ENCODE results near the gene ROR1.
A peak's percentile ranks its signal among the peaks of the same experiment; 100 is the strongest.

Gene ROR1

DNA sequence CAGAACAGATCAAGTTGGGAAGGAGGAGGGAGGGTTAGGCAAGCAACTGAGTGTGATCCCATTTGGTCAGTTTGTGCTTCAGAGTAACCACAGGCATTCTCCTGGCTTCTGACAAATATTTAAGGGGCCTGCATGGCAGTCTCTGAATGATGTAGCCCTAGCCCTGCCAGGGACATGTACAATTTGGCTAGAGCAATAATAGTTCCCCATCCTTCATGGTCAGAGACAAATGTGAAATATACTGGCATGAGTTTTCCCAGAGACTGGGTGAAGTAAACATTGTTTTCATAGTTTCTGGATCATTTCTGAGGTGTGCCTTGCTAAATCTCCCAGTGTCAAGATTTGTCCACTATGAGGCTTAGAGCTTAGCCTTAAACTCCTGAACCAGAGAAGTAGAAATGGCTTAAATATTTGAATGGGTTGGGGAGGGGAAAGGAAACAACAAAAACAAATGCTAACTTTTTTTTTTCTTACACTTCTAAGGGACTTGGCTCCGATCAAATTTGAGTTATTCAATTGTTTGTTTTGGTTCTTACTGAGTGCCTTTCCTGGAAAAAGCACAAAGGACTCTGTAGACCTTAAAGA, 387.6 kb downstream of the ROR1 start:
- no peak for DNase-seq

DNA sequence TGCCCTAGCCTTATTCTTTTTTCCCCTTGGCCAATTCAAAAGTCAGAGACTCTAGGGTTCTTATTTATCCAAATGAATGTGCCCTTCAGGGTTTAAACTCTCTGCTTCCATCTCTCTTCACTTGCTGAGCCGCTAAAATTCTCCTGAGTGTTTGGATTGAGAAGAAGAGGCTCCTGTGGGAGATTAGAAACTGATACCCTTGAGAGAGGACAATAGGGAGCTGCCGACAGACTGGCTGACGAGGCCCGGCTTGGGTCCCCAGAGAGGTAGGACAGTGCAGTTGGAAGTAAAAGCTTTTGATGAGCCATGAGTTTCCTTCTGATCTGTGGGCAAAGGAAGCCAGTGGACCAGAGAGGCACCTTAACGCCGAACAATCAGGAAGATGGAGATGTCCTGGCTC, 388.3 kb downstream of the ROR1 start:
- DNase-seq: peak; percentile 79 to 82

DNA sequence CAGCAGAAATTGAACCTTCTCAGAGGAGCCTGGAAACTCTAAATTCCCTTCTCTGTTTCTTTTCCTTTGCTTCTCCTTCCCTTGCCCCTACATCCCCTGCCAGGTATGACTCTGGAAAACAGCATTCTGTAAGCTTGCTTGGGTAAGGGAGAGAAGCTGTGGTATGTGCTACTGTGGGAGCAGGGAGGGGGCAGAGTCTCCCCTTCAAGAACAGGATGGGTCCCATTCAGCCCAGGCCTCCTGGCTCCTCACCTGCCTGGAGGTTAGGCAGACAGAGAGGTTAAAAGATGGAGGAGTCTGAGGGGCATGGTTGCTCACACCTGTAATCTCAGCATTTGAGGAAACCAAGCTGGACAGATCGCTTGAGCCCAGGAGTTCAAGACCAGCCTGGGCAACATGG, 389.0 kb downstream of the ROR1 start:
- DNase-seq: no peak

DNA sequence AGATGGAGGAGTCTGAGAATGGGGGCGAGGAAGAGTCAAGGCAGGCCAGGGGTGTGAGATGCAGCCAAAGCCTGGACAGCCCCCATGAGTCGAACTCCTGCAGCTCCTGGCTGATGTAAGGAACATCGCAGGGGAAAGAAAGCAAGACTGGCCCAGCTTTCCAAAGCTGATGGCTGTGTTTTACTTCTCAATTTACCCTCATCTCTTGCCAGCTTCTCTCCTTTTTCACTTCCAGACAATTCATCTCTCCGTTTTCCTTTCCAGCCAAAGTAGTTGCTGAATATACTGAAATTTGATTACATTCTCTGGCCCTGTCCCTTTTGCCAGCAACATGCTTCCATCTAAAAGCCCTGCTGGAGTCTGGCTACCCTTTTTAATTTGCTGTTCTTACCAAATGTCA, 389.6 kb downstream of the ROR1 start:
- no peak for DNase-seq

DNA sequence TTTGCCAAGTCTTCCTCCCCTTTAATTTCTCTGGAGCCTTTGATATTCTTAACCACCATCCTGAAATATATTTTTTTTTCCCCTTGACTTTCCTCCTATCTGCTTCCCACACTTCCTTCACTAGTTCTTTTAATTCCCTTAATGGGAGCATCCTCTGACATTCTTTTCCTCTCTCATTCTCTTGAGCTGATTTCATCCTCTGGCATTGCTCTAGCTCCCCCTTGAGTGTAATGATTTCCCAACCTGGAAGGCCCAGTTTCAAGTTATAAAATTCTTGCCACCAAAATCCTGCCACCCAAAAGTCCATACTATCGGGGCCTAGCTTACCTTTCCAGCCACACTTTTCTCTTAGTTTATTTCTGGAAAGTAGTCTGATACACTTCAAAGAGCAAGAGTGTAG, 390.2 kb downstream of the ROR1 start:
- peak in 1 of 2 experiments; percentile 10 for DNase-seq

DNA sequence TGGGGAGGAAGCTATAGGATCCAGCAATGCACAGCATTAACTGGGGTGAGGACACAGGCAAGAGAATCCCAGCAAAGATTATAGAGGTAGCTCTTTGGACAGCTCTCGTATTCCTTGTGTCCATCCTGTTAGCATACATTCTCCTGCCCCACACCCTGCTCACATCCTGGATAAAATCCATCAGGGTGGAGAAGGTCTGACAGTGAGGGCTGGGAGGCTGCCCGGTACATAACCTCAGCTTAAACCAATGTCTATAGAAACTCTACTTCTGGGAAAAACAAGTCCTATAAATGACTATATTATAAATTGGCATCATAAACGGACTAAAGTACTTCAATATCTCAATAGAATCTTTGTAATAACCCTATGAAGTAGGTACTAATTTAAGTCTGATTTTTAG, 392.8 kb downstream of the ROR1 start:
- no peak for DNase-seq

DNA sequence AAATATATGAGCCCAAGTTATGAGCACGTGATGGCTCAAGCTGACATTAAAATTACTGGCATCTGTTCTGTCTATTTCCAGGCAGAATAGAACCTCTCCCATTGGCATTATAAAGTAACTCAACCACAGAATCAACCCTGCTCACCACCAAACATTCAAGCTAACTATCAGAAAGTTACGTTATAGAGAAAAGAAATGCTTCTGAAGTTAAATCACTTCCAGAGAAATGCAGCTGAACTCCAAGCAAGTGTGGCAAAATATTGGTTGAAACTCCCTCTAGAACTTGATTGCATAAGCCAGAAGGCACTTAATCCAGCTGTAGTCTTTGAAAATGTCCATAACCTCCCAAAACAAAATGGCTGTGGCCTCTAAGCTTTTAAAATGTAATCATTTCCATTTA, 393.4 kb downstream of the ROR1 start:
- DNase-seq: no peak

DNA sequence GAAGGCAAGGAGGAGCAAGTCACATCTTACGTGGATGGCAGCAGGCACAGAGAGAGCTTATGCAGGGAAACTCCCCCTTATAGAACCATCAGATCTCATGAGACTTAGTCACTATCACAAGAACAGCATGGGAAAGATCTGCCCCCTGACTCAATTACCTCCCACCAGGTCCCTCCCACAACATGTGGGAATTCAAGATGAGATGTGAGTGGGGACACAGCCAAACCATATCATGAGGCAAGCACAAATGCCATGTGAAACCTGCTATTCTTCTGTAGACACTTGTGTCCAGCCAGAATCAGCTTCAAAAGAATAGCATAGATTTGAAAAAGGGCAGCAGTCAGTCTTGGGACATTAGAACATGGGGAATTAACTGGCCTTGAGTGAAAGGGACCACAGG, 397.4 kb downstream of the ROR1 start:
- DNase-seq: no peak

DNA sequence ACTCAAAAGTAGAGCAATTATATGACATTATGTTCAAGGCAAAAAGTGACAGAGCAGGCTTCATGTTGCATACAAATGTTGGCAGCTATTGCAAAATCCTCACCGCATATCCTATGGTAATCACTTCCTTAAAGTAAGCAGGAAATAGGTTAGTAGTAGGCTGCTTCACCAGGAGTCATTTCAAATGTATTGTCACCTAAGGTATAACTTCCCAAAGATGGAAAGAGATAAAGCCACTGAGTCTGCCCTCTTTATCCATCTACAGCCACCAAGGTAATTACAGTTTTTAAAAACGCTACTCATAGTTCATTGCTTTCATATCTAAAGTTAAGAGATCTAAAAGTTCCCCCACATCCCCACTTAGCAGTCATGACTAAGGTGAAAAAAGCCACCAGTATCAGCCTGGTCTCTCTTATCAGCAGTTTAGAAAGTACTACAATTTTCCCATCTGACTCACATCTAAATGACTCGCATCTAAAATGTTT, 398.0 kb downstream of the ROR1 start:
- no peak for DNase-seq

DNA sequence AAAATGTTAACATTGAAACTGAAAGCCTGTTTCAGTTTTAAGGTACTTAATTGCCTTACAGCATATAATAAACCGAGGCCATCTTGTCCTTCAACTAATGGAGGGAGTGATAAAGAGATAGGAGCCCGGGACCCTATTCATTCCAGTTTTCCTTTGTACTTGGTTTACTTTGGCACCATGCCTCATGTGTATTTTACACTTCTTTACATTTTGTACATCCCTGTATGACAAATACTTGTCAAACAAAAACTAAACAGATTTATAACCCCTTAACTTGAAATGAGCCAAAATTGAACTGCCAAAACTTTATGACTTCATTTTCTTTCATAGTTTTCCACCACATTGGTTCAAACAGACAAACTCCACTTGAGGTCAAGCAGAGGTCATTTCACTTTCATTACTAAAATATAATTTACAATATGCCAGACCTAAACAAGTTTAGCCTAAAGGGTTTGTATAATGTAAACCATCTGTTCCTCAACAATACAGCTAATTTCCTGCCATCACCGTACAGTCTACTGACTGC, 398.7 kb downstream of the ROR1 start:
- DNase-seq: no peak

DNA sequence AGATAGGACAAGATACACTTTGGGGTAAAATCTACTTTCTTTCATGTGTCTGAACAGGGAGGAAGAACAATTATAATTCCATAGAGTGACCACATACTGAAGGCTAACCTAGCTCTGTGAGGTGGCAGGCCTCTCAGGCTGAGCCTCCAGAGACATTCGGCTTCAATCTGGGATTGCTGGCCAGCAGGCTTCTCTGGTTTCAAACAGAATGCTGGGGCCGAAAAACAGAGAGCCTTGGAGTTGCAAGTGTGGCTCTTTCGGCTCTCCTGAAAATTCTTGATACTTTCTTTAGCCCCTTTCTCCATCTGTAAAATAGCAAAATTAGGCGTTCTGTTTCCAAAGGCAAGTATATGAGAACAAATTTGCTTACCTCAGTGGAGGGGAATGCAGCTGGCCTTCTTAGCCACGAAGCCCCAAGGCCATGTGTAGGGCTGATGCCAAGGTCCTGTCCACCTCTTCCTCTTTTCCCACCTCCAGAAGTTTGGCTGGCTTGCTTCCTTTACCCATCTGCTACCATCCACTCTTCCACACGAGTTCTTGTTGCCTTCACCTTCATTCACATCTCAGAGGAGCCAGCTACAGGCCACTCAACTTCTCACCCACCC, 399.6 kb downstream of the ROR1 start:
- no peak for DNase-seq

DNA sequence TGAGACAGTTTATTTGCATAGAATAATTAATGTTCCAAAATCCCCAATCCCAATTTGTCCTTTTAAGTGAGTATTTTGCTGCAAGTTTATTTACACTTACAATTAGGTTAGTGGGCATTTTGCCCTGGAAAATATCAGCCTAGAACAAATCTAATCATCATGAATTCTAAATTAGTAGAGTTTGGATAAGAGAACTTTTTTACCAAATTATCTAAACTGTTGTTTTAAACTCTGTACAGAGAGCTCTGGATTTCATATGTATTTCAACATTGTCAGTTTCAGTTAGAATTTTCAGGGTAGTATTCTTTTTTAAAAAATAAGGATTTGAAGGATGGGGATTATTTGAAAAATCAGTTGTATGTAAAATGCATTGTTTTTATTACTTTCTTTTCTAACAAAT, 401.8 kb downstream of the ROR1 start:
- DNase-seq: no peak

DNA sequence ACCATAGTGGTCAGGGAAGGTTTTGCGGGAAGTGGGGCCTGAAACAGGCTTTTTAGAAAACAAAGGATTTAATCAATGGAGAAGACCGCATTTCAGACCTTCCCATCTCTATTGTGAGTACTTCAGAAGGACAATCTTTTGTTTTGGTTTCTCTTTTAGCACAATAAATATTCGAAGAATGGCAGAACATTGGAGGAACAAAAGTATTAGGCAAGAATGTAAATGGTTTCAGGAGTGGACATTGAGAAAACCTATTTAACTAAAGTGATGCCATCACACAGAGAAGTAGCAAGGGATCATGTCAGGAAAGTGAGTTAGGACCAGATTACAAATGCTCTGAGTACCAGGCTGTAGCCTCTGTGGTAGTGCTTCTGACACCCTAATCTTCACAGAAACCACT, 402.8 kb downstream of the ROR1 start:
- DNase-seq: no peak

DNA sequence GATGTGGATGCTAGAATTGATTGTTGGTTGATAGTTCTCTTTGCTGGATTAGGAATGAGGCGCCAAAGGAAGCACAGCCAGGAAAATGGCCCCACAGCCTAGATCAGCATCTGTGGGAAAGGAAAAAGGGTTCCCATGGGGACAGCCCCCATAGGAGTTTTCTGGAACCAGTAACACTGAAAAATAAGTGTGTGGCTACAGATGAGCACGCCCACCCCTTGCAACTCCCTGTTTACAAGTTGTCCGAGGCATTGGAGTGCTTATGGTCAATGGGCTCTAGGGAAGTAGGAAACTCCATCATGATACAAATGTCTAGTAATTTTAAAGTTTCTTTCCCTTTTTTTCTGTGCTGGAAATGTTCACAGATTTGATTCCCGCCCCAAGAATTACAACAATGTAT, 405.8 kb downstream of the ROR1 start:
- DNase-seq: no peak

DNA sequence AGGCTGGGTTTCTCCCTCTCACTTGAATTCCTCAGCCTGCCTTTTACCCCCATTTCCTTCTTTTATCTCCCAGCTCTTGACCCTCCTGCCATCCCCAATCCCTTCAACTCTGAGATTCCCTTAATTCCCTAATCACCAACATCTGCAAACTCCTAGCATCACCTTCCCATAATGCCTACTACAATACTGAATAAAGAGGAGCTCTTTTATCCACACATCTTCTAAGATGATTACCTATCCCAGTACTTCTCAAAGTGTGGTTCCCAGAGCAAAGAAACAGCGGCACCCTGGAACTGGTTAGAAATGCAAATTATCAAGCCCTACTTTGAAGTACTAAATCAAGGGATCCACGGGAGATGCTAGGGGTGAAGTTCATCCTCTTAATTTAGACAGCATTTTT, 408.4 kb downstream of the ROR1 start:
- no peak for DNase-seq

DNA sequence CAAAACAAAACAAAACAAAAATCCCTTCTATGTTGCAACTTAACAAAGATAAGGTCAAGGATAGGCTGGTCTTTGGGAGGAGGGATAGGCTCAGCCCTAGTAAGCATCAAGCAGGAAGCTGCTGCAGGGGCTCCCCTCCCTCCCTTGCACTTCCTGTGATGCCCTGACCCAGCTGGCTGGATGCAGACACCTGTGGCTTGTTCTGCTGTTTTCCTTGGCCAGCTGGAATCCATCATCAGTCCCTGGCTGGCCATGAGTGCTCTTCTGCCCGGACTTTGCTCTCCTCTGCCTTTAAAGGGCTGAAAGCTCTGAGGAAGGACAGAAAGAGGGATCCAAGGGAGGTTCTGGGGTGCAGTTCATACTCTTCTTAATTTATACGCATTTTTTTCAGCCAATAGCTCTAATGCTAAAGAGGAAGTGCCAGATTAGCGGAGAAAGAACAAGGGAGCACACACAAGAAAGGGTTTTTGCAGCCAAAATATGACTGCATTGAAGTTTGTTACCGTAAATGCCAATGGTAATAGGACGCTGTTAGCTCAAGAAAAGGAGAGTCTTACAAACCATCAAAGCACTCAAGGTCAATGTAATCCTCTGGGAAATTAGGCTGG, 409.7 kb downstream of the ROR1 start:
- DNase-seq: no peak

DNA sequence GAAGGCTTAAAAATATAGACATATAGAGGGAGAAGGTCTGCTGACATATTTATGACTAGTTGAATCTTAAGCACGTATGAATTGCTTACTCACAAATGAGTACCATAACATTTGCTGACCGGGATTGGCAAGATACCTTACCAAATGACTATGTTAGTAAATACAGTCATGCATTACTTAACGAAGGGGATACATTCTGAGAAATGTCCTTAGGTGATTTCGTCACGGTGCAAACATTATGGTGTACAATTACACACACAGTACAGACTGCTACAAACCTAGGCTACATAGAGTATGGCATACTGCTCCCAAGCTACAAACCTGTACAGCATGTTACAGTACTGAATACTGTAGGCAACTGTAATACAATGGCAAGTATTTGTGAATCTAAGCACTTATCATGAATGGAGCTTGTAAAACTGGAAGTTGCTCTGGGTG, 410.2 kb downstream of the ROR1 start:
- no peak for DNase-seq

DNA sequence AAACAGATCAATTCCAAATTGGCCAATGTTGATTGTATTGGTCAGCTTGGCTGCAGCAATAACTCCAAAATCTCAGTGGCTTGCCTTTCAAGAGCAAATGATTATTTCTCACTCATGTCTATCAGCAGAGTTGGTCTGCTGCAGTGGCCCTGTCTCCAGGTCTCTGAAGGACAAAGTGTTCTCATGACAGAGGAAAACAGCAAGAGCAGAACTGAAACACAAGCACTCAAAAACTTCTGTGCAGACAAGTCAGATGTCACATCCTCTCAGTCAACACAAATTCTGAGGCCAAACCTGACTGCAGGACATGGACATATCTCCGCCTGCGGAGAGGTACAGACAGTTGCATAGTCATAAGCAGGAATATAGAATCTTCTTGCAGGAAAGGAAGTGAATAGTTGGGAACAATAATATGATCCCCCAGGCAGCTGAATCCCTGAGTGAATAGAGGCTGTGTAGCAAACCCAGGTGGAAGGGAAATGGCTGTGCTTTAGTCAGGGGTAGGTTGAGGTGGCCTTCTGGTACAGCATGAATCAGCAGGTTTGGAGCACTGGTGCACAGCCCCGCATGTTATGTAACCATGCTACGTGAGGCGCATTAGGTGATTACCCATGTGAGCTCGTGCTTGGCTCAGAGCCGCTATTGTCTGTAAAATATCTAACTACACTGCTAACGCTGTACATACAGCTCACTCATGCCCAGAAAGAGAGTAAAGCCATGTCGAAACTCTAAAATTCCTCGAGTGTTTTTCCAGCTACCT, 412.5 kb downstream of the ROR1 start:
- DNase-seq: no peak

DNA sequence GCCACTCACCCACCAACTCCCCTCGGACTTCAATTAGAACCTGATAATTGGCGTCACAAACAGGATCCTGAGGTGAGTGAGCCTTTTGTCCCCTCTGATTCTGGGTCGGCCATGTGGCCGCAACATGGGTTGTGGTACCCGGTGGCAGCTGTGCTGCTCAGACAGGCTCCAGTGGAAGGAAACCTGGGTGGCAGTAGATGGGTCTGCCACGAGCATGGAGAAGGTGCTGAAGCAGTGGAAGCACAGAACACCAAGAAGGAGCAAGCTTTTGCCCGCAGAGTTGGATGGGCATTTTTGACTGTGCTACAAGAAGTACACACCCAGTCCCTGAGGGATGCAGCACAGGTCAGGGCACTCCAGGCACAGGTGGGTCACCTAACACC, 413.1 kb downstream of the ROR1 start:
- DNase-seq: no peak

DNA sequence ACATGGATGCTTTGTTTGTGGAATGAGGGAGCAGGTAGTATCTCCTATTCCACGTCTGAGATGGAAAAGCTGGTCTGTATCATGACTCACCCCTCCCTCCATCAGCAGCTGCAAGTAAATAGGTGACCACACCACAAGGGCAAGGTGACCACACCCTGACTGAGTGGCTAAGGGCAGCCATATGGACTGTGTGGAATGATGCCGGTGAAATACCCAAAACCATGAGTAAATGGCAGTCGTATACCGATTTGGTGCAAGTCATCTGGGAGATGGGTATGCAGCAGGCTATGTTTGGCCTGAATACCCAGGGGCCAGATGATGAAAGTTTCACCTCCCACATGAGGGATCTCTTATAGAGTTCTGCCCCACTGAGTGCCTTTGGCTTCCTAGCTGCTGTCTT, 413.8 kb downstream of the ROR1 start:
- DNase-seq: no peak

DNA sequence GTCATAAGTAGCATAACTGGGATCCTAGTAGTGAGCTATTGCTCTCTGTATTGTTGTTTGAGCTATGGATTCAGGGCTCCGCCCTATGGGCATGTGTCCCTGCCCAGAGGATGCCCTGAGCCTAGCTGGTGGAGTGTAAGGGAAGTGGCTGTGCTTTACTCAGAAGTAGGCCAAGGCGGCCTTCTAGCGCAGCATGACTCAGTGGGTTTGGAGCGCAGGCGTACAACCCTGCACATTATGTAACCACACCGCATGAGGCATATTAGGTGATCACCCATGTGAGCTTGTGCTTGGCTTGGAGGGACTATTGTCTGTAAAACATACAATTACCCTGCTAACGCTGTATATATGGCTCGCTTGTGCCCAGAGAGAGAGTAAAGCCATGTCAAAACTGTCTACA, 418.5 kb downstream of the ROR1 start:
- no peak for DNase-seq

DNA sequence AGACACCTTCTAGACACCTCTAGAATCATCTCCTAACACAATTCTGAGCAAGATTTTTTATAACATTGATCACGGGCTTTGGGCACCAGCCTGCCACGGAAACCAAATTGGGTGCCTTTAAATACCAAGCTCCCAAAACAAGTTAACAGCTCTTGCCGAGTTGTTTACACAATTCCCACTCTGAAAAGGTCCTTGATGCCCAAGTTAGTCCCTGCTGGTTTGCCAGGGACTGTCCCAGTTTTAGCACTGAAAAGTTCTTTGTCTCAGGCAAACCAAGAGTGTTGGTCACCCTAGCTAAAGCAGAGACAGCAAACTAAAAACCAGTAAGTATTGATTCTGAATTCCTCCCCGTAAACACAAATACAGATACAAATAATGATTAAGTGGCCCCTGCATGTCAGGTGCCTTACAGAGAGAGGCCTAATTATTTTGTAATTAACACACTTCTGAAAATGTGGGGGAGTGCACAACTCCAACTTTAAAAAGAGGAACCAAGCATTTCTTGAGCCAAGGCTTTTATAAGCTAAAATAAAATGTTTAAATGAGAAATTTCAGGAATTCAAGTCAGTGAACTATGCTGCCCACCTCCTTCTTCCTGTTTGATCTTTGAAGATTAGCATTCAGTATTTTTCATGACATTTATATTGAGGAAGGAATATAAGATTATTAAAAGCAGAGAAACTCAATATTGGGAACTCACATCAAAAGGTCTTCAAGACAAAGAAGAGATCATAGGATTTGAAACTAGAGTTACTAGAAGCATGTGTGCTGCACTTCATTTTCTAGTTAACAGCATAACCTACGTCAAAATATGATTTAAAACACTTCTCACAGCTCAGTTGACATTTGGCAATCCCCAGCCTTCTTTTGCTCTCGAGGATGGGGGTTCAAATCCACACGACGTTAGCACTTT, 420.6 kb downstream of the ROR1 start:
- DNase-seq: no peak

DNA sequence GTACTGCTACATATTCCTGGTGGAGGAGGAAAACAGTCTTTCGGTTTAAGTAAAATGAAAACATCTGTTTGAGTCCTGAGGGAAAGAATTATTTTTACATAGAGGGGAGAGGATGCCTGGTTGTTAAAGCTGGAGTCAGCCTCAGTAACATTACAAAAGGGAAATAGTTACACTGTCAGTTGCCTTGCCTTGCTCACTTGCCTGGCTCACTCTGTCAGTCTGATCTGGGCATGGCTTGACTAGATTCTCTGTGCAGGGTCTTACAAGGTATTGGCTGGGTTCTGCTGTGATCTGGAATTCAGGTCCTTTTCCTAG, 421.2 kb downstream of the ROR1 start:
- DNase-seq: no peak

Data from NCI-H524 (cell line).